GM21526 (cell line): ENCODE data around the gene MYO7A.

Source experiments
- ATAC-seq: cut with Tn5 transposase; IDR thresholded peaks from one replicate; pipeline ENCODE4 v1.9.1; 2021; ENCODE audit warnings: moderate library complexity; ENCODE audit not compliant: unreplicated experiment, low FRiP score

The MYO7A gene

DNA sequence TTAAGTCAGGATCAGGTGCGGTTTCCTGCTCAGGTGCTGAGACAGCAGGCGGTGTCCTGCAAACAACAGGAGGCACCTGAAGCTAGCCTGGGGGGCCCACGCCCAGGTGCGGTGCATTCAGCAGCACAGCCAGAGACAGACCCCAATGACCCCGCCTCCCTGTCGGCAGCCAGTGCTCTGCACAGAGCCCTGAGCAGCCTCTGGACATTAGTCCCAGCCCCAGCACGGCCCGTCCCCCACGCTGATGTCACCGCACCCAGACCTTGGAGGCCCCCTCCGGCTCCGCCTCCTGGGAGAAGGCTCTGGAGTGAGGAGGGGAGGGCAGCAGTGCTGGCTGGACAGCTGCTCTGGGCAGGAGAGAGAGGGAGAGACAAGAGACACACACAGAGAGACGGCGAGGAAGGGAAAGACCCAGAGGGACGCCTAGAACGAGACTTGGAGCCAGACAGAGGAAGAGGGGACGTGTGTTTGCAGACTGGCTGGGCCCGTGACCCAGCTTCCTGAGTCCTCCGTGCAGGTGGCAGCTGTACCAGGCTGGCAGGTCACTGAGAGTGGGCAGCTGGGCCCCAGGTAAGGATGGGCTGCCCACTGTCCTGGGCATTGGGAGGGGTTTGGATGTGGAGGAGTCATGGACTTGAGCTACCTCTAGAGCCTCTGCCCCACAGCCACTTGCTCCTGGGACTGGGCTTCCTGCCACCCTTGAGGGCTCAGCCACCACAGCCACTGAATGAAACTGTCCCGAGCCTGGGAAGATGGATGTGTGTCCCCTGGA is at the start of gene MYO7A:
Gene MYO7A, plus strand, starts transcription at position 327 of the 772 bp plus-strand sequence. CDS start 2,389 bp downstream, outside the sequence.
- ATAC-seq, result no peak

DNA sequence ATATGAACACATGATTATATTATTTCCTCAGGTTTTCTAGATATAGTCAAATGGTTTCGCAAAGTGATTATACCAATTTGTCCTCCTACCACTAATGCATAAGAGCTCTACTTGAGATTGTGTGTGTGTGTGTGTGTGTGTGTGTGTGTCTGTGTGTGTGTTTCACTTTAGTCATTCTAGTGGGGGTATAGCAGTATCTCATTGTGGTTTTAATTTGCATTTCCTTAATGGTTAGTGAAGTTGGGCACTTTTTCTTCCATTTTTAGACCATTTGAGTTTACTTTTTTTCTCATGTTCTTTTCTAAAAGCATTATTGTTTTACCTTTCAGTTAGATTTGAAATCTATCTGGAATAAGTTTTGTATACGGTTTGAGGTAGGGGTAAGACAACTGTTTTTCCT is 48.4 kb upstream of the MYO7A start:
- no peak for ATAC-seq

DNA sequence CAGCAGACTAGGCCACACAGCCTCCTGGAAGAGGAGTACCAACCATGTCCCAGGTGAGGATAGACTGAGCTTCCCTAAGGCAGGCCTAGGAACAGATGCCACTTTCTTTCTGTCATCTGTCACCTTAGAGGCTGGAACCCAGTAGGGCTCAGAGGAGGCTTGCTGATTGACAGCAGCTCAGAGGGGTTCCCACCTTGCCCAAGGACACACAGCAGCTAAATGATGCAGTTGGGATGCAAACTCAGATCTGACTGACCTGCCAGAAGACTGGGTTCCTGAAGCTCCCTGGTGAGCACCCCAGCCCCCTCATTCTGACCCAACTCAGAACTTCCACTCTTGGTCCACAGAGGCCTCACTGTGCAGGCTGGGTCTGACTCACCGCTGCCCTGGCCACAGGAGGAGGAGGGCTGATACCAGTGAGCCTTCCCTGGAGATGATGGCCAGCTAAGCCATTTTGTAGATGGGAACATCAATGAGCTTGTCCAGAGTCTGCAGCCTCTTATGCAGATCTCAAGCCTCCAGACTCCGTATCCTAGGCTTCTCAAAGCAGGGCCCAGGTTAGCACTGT is 47.3 kb upstream of the MYO7A start:
- ATAC-seq, result no peak

DNA sequence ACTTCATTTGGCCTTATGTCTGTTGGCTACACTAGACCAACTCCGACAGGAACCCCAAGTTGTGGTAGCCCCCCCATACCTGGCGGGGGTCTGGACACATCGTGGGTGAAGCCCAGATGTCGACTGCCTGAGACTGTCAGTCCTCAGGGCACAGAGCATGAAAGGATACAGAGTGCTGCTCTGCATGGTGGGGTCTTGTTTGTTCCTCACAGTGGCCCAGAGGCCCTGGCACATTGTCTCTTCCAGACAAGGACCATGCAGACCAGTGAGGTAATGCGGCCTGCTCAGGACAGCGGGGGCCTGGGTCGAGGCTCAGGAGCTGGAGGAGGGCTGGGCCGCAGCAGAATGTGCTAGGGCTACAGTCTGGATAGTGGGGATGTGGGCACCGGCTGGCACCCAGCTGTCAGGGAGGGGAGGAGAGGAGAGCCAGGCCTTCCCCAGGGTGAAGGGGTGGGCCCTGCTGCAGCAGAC is 46.6 kb upstream of the MYO7A start:
- no peak for ATAC-seq

DNA sequence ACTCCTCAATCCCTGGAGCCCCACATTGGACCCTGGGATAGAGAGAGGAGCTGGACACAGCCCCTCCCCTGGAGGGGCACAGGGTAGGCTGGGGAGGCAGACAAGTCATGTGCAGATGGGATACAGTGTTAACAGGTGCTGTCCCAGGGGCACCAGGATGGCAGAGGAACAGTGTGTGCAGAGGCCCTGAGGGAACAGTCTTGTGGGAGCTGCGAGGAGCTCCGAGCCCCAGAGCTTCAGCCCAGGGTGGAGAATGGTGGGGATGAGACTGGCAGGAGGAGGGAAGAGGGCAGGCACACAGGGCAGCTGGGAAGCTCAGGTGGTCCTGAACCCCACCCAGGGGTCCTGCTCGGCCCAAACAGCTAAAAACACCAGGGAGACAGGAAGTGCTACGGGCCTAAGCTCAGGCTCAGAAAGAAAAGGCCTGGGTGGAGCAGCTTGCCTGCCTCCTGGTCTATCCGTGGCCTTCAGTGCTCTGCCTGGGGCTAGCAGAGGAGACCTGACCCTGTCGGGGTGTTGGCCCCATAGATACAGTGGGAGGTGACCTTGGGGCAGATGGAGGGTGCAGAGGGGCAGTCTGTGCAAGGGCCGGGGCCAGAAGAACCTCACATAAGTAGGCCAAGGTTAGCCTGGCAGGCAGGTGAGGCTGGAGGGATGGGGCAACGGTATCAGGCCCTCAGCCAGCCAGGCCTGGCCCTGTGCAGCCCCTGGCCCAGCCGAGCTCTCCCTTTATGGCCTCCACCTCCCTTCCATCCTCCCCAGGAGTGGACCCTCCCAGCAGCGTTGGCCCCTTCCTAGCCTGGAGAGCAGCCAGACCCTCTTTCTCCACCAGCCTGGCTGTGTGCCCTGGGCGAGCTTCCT is 45.8 kb upstream of the MYO7A start:
- ATAC-seq, result no peak

DNA sequence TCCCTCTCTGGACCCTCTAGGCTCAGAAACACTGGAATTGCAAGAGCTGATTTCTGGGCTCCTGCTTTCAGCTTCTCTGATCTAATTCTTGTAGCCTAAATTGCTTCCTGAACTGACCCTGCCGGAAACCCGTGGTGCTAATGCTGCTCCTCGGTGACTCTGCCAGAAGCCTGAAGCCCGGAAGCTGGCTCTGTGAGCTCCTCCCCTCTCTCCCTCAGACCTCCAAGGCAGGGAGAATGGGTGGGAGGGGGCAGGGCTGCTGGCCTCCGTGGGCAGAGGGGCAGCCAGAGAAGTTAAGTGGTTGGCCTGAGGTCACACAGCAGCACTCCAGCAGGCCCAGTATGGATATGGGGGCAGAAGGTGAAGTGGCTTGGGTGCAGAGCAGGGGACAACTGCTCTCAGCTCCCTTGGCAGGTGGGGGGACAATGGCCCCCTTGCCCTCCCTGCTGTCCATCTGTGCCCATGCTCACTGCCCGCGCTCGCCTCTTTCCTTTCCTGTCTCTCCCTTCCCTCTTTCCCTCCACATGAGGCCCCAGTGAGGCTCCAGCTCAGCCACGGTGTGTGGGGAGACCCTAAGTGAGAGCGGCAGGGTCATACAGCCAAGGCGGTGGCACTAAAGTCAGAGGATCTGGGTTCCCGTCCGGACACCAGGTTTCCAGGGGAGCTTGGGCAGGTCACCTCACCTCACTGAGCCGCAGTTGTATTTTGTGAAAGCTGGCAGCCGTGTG is 45.0 kb upstream of the MYO7A start:
- no peak for ATAC-seq

DNA sequence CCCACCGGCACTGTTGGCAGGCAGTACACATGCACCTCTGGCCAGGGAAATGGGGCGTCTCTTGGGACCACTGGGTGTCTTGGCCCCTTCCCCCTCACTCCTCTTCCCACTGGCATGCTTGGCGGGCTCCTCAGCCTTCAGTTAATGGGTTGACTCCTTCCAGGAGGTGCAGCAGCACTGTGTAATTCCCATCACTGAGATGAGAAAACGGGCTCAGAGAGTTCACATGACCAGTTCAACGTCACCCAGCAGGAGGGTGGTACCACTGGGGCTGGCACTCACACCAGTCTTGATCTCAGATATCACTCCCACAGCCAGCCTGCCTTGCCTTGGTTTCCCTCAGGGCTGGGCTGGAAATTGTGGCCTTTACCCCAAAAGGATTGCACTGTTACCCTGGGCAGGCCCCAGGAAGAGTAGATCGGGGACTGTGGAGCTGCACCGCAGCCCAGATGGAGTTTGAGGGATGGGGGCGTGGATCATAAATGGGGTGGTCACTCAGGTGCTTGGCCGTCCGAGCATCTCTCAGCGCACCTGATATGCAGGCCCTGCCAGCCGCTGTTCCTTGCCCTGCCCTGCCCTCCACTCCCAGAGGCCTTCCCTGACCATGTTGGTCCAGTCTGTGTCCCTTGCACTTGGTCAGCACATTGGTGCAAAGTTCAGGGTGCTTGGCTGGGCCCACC is 44.3 kb upstream of the MYO7A start:
- ATAC-seq, result no peak

DNA sequence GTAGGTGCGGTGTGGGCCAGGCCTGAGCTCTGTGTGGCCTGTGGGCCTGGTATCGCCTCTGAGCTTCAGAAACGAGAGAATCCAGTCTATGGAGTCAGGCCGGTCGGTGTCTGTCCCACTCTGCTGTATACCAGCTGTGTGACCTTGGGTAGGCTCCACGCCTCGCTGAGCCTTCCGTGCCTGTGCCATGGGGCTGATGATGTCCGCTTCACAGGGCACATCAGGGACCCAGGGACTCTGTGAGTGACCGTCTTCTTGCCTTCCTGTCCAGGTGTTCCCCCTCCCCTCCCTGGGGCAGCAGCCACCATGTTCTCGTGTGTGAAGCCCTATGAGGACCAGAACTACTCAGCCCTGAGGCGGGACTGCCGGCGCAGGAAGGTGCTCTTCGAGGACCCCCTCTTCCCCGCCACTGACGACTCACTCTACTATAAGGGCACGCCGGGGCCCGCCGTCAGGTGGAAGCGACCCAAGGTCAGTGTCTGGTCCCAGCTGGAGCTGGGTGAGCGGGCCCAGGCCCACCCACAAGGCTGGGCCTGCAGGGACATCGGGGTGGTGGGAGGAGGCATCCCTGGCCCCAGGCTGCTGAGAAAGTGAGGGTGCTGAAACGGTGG is 43.4 kb upstream of the MYO7A start:
- no peak for ATAC-seq

DNA sequence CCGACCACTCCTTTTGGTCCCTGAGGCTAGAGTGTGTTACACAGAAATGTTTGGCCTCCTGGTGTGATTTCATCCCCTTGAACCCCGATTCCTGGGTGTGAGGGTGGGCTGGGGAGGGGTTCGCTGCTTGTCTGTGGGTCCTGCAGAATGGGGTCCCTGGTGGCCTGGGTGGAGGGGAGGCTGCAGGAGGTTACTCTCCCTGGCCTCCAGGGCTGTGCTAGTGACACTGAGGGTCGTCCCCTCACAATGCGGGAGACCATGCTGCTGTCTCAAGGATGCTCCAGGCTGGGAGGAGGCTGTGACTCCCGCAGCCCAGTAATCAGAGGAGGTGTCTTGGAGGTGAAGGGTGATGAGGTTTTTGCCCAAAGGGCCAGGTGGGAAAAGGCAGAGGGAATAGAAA is 42.4 kb upstream of the MYO7A start:
- no peak for ATAC-seq

DNA sequence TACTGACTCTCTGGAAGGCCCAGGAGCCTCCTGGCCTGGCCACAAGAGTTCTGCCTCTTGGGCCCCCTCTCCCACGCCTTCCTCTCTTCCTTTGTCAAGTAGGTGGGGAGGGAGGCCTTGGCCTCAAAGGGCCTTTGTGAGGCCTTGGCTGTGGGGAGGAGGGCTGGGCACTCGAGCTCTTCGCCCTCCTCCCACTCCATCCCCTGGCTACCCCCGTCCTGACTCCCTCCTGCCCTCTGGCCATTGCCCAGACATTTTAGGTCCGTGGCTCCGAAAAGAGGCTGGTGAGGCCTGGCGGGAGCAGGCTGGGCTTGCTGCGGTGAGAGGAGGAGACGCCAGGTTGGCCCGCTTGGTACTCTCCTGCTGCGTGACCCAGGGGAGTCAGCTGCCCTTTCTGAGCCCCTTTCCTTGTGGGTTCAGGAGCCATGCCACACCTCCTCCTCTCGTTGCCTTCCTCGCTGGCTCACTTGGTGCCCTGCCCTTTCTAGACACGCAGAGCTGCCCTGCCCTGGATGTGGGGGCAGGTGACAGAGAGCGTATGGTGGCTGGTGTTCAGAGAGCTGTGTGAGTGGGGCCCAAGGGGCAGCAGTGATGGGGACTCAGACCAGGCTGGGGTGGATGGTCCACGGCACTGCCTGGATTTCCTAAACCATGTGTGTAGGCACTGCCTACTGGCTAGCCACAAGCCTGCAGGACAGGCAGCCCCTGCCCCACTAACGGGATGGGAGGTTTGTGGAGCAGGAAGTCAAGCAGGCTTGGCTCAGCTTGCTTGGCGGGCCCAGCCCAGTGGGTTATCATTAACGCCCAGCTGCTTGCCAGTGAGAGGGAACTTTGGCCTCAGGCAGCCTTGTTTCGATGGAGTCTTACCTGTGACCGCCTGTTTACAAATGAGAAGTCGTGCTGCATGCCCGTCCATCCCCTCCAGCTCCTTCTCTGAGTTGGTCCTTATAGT is 41.2 kb upstream of the MYO7A start:
- no peak for ATAC-seq

DNA sequence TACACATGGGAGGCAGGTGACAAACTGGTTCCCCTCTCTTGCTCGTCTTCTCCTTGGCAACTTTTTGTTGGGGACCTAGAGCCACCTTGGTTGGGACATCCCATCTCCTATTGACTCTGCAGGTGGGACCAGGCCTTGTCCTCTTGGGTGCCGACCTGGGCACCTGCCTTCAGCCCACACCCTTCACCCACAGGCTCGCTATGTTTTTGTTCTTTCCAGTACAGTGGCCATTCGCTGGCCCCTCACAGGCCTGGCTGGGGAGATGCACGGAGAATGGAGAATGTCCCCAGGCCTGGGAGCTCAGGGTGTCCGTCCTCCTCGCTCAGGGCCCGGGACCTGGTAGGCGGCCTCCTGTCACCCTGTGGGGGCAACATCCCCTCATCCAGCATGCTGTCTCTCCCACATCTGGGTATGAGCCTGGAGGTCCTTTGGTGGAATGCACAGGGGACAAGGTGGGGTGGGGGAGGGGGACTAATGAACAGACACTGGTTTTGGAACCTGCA is 40.3 kb upstream of the MYO7A start:
- no peak for ATAC-seq

DNA sequence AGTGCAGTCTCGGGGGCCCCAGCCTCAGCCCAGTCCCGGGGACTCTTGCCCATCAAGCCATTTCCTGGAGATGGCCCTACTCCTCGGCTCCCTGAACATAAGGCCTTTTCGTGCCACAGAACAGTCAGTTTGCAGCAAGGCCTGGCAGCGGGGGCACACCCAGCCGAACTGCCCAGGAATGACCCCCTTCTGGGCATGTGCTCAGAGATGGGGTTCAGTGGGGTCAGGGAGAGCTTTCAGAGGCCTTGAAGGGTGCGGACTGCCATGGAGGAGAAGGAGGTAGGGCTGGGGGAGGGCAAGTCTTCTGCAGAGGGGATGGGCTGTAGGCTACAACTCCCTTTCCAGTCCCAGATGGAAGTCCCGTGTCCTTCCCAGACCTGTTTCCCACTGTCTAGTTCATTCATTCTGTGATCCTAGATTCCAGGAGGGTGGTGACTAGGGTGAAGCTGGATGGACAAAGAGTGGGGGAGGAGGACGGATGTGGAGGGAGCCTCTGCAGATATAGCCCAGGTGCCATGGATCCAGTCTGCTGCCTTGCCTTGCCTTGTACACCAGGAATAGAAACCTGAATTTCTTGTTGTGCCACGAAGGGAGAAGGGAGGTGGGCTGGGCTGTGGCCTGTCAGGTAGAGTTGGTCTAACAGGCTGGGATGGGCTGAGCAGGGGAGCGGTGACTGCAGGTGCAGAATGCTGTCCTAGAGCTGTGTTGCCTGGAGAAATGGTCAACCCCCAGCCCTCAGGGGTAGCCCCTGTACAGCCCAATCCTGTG is 39.6 kb upstream of the MYO7A start:
- no peak for ATAC-seq

DNA sequence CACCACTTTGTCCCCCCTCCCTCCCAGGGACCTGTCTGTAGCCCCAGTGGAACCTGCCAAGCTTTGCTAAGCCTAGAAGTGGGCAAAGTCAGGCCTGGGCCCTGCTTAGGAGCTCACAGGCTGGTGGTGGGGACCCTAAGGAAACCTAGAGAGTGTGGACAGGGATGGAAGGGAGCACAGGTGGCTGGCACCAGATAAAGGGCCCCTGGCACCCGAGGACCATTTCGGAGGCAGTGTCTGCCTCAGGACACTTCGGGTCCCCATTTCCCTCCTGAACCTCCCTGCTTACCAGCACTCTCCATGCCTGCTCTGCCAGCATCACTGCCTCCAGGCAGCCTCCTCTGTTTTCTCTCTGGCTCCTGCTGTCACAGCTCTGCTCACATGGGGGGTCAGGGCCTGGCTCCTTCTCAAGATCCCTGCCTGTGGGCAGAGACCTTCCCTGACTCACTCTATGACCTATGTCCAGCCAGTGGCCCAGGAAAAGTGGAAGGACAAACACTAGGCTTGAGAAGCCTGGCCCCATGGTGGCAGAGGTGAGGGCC is 39.0 kb upstream of the MYO7A start:
- no peak for ATAC-seq

DNA sequence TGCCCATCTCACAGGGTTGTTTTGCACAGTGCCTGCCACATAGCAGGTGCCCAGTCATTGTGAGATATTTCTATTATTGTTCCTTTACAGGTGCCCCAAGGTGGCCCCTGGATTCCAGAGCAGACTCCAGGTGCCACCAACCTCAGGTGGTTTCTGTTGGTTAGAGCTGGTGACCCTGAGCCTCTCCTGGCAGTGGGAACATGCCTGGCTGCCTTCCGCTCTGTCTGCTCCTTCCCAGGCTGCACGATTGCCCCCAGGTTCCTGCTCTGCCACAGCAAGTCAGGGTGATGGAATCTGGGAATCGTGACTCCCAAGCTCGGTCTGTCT is 38.0 kb upstream of the MYO7A start:
- no peak for ATAC-seq

DNA sequence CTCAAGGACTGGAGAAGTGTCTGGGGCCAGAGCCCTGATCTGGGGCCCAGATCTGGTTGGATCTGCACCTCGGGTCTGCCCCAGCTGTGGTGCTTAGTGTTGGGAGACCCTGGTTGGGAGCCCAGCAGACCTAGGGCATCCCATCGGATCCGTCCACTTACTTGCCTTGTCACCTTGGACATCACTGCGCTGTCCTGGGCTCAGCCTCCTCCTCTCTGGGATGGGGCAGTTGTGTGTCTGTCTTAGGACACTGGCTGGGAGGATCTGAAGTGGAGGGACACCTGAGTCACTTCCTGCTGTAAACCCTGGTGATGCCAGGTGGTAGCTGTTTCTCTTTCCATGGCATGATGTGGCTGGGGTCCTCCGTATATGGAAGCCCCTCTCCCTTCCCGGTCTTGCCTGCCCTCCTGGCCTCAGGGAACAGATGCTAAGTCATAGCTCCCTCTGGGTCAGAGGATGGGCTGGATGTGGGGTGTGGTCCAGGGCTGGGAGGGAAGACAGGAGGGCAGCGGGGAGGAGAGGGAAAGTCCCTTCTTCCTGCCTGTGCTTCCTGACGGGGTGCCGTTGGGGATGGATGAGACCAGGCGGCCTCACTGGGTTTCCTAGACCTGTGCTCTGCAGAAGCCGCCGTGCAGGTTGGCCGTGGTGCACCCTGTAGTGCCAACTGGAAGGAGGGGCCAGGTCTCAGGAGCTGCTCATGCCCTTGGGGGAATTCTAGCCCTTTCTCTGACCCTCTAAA is 37.5 kb upstream of the MYO7A start:
- no peak for ATAC-seq

DNA sequence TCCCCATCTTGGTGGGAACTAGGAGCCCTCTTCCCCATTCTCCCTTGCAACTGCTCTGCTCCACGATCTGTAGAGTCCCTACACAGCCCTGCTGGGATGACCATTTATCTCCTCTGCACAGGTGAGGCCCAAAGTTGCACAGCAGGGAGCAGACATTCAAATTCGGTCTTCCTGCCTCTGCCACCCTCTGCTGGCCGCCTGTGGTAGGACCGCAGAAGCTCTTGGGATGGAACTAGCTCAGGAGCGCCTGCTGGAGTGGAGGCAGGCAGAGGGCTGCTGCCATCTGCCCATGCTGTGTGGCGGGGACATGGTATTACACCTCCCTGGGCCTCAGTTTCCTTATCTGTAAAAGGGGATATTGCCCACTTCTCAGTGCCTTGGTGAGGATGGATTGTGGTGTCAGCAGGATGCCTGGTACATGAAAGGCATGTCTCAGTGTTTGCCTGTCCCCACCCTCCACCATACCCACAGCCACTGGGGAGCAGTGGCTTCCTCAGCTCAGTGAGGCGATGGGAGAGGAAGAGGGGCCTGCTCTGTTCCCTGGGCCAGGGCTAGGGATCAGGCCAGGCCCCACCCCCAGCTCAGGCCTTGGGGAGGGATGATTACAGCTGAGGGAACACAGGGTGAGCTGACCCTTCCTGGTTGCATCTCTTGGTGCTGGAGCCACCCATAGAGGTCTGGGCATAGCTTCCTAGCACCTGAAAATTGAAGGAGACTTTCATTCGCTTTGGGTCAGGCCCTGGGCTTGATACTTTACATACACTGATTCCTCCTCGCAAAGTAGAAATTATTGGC is 36.7 kb upstream of the MYO7A start:
- ATAC-seq, result peak; percentile 90
